Upper lobe of left lung (tissue), 4 donors: ENCODE data around the gene OXGR1.

ENCODE experiments used
- POLR2A ChIP-seq, 4 donors: fragments of 450-650 bp; IDR thresholded peaks; one replicate each; pipeline ENCODE4 v1.5.1; 2016 to 2017; ENCODE audit warnings: antibody characterized with exemption in 4 of 4, mild to moderate bottlenecking in 2 of 4
- POLR2AphosphoS5 ChIP-seq, 2 donors: sonication (generic); formaldehyde crosslinking; IDR thresholded peaks; one replicate each; pipeline ENCODE4 v1.5.1; 2017; ENCODE audit warnings: antibody characterized with exemption in 2 of 2
- TF ChIP-seq, protein P1 (sequence below), 6 experiments: fragments of 450-650 bp in 4 of 6; fragments of 200-600 bp in 2 of 6; sonication (generic) in 2 of 6; IDR thresholded peaks; one replicate each; pipeline ENCODE4 v1.5.1; 2016 to 2019; ENCODE audit warnings: antibody characterized with exemption in 6 of 6

DNA sequence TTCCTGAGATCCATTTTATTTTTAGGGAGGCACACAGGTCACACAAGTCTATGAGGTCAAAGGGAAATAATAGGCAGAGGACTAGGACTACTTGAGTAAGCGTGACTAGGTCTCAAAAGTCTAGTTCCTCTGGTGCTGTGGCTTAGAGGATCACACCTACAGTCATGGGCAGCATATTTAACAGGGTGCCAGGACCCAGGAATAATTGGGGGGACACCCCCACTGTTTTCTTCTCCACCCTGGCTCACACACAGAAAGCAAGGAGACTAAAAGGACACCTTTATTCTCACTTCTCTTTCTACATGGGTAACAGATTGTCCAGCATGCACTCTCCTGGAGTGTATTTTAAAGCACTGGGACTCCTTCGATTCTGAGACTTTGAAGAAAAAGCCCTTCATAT, 26.2 kb downstream of the OXGR1 start:
- TF ChIP-seq POLR2A (IDR thresholded peaks at IDR 0.05), result no peak
- TF ChIP-seq, protein P1, sequence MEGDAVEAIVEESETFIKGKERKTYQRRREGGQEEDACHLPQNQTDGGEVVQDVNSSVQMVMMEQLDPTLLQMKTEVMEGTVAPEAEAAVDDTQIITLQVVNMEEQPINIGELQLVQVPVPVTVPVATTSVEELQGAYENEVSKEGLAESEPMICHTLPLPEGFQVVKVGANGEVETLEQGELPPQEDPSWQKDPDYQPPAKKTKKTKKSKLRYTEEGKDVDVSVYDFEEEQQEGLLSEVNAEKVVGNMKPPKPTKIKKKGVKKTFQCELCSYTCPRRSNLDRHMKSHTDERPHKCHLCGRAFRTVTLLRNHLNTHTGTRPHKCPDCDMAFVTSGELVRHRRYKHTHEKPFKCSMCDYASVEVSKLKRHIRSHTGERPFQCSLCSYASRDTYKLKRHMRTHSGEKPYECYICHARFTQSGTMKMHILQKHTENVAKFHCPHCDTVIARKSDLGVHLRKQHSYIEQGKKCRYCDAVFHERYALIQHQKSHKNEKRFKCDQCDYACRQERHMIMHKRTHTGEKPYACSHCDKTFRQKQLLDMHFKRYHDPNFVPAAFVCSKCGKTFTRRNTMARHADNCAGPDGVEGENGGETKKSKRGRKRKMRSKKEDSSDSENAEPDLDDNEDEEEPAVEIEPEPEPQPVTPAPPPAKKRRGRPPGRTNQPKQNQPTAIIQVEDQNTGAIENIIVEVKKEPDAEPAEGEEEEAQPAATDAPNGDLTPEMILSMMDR (IDR thresholded peaks at IDR 0.05), result no peak
- no peak for TF ChIP-seq POLR2AphosphoS5 (IDR thresholded peaks at IDR 0.05)
